GM19035 (cell line): ENCODE data around the gene PTGDR2.
"Not testable (repeated sequence)": the region's sequence is repeated elsewhere in the genome, so short reads cannot be mapped to it uniquely, and the experiment has no call there.

ENCODE experiments used
- ATAC-seq: cut with Tn5 transposase; IDR thresholded peaks from one replicate; pipeline ENCODE4 v1.9.1; 2021; ENCODE audit not compliant: unreplicated experiment

Gene PTGDR2

DNA sequence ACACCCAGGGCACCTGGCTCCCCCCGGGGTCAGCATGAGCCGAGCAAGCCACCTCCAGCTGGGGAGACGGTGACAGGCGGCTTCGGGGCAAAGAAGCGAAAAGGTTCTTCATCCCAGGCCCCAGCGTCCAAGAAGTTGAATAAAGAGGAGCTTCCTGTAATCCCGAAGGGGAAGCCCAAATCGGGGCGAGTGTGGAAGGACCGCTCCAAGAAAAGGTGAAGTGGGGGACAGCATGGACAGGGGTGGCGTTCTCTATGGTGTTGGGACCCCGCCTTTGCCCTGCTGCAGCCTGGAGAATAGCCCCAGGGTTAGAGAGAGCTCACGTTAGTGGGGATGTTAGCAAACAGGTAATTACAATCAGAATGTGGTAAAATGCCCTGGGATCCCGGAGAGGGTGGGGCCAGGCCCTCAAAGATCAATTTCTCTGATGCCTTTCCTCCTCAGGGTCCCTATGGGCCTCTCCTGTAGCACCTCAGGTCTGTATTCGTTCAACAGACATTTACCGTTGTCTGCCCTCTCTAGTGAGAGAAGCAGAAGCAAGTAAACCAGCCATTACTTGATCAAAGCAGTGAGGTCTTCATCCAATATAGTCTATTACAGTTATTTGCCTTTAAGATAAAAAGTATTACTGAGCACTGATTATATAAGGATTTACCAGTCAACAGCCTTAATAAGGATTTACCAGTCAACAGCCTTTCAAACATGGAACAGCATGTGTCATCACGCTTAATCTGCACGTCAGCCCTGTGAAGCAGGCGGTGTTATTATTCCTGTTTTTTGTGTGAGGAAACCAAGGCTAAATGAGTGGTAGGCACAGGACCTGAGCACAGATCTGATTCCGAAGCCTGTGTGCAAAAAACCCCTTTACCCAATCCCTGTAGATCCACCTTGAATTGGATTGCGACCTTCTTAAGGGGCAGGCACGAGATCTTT lies 12.8 kb downstream of the PTGDR2 start:
- no peak for ATAC-seq

DNA sequence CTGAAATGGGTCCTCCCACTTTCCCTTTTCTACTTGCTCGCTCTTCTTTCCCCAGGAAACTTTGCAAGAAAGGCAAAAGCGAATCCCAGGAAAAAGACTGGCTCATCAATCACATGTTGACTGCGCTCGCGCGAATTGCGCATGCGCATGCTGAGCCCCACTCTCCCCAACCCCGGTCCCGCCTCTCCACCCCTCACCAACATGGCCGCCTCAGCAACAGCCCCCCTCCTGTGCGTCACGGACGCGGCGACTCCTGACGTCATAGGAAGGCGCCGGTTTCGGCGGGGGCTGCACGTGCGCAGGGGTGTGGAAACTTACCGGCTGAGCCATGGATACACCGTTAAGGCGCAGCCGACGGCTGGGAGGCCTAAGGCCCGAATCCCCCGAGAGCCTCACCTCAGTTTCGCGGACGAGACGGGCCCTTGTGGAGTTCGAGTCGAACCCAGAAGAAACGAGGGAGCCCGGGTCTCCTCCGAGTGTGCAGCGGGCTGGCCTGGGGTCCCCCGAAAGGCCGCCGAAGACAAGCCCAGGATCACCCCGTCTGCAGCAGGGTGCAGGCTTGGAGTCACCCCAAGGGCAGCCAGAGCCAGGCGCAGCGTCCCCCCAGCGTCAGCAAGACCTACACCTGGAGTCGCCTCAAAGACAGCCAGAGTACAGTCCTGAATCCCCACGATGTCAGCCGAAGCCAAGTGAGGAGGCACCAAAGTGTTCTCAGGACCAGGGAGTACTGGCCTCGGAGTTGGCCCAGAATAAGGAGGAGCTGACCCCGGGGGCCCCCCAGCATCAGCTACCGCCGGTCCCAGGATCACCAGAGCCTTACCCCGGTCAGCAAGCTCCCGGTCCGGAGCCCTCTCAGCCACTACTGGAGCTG lies 13.7 kb downstream of the PTGDR2 start, which contains the start of gene CCDC86:
TSS of gene CCDC86 (plus strand) at position 317 of the 871 bp plus-strand sequence. CDS start at position 329, 12 bp downstream.
- peak; percentile 77 for ATAC-seq

DNA sequence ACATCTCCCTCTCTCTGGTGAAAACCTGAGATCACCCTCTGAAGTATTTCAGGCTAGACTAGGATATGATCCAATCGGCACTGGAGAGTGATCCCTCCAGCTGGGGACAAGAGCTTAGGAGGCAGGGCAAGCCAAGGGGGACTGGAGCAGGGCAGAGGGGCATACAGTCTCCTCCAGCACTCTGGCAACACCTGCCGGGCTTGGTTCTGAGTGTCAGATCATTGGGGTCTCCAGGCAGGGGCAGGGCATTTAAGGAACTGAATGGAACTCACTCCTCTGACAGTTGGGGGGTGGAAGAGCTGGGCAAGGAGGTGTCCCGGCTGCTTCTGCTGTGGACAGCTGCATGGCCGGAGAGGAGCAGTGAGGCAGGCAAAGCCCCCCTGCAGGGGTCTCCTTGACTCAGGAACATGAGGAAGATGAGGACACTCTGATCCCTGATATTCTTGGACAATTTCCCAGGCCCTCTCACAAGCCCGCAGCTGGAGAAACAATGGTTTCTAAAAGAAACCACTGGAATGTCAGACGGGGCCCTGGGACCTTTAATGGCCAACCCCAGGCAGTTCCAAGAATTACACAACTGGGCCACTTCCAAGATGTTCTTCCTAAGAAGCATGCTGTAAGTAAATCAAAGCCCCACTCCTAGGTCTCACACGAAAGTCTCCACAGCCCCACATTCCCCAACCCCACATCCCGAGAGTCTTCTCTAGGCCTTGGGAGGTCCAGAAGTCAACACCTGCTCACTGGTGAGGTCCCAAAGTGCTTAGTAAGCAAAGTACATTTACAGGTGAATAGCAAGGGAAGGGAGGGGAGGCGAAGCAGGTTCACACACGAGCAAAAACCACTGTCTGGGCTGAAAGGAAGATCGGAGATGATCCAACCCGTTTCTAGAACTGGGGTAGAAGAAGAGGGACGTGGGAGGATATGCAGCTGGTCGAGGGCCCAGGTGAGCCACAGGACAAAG lies 15.0 kb downstream of the PTGDR2 start:
- no peak for ATAC-seq

DNA sequence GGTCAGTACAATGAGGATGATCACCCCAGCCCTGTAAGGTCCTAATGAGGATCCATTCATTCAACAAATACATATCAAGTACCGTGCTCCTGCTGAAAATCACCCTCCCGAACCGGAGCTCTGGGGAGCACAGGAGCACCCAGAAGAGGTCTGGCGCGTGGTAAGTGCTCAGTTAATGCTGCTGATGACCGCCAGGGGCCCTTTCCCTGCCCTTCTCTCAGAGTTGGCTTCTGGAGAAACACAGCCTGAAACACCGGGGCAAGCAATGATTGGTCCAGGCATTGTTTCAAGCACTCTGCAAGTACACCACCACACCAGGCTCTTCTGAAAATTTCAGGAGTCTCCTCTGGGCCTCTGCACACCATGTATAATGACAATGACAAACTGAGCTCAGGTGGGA lies 17.6 kb downstream of the PTGDR2 start:
- ATAC-seq, result no peak

DNA sequence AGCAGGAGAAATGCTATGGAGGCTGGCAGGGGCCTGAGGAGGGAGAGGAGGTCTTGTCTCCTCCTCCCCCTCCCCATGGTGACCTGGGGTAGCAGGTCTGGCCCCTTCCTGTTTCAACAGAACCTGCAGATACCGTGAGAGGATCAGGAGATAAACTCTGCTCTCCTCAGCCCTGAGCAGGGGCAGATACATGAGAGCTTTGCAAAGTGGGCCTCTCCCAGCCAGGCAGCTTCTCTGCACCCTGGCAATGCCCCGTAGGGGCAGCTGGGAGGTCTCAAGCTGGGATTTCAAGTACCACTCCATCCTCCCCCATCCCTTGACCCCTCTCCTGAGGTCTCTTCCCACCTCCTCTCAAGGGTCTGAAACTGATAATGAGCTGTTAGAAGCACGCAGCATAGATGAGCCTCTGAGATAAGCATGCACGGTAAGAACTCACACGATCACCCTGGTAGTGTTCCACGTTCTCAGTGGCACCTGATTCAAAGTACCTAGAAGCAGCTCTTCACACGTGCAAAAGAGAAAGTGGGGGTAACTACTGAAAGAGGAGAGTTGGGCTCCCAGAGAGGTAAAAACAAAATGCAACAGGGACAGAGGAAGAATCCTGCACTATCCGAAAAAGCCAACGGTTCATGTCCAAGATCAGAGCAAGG lies 18.8 kb downstream of the PTGDR2 start:
- ATAC-seq, result no peak

DNA sequence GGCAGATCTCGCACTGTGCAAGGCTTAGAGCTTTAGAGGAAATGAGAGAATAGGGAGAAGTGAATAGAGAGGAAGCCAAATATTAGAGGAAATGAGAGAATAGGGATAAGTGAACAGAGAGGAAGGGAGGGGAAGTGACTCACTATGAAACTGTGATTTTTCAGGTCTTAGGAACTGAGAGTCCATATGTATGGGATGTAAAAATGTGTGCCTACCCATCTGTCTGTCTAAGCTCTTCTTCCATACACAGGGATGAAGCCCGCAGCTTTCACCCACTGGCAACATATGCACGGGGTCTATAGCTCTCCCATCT lies 20.3 kb downstream of the PTGDR2 start:
- ATAC-seq, result no peak

DNA sequence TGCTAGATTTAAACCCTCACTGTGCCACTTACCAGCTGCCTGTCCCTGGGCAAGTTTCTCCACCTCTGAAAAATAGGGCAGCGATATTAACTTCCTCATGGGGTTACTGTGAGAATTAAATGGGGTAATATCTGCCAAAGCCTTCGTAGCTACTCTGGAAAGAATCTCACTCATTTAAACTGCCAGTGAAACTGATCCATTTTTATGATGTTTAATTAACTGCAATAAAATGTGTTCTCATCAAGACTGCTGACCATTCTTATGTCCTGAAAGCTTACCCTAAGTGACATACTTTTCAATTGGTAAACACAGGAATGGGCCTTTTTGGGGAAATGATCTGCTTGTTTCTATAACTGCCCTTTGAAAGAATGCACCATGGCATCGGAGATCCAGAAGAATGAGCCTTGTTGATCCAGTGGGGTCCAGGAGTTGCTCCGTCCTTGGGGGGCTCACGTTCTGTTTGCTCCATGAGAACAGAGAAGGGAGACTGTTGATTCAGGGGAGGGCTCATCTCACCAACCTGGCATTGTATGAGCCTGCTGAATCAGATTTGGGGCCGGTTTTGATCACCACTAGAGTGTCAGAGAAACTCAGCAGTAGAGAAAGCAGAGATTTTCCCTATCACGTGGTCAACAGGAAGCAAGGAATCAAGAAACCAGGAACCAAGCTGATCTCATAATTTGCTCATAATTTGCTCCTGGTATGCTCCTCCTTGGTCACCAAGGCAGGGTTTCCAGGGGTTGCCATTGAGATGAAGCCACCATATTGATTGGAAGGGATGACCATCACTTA lies 20.8 kb downstream of the PTGDR2 start:
- ATAC-seq, result no peak

DNA sequence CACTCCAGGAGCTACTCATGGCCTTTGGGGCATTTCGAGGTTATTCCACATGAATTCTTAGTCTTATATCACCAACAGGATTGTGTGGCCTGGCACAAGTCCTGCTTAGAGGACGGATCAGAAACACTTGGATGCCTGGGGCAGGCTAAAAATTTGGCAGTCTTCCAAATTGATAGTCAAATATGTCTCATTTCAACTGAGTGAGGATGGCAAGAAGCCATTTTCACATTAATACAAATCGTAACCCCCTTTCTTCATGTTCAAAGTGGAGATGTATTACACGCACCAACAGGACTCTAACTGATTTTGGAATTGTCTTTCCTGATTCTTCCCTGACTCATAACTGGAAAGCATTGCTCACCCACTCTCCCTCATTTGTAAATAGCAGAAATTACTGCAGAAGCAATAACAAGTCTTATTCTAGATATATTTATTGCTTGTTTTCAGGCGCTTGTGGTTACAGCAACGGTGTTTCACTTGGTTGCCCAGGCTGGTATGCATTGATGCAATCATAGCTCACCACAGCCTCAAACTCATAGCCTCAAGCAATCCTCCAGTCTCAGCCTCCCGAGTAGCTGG lies 24.2 kb downstream of the PTGDR2 start:
- no peak for ATAC-seq

DNA sequence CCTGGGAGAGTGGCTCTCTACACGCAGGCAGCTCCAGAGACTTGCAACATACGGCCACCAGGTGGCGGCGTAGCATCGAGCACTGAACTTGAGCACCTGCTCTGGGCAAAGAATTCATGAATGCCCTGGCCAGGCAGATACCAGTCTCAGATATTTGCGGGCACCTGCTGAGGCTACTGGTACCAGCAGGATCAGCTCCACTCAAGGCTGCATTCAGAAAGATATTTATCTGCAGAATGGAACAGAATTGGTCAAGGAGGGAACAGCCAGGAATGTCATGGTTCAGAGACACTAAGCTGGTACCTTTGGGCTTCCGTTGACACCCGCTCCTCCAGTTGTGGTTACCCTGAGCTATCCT lies 24.6 kb downstream of the PTGDR2 start:
- ATAC-seq, result peak; percentile 67

DNA sequence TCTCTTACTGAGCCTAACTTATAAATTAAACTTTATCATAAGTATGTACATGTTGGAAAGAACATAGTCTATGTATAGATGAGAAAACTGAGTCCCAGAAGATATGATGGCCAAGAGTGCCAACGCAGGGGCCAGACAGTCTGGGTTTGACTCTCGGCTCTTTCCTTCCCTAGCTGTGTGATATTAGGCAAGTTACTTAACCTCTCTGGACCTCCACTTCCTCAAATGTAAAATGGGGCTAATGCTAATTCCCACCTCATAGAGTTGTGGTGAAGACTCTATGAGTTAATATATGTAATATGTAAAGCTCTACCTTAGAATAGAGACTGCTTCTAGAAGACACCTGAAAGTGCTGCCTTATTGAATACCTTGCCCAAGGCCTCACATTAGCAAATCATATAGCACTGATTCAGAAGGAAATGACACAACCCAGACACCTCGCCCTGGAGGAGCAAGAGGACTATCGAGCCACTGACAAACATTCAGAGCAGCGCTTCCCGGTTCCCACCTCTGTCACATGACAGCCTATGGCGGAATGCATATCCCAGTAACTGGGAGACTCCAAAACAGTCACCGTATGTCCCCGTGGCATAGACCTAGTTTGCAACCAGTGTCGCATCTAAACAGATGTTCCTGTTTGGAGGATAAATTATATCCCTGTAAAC lies 25.1 kb downstream of the PTGDR2 start:
- no peak for ATAC-seq

DNA sequence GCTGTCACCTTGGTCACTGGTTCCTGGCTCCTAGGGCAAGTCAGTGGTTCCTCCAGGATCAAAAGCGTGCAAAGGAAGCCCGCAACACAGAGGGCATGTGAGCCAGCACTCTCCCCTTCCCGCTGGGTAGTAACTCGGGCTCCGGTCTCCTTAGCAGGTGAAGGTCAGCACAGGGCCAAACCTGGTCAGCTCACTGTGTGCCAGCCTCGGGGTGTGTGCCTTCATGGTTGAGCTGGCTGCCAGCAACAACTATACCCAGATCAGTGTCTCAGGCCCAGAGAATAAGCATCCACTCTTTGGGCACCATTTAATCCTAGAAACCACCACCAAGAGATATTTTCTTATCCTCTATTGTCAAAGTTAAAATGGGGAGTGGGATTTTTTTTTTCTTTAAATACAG lies 30.0 kb downstream of the PTGDR2 start:
- ATAC-seq, result no peak

DNA sequence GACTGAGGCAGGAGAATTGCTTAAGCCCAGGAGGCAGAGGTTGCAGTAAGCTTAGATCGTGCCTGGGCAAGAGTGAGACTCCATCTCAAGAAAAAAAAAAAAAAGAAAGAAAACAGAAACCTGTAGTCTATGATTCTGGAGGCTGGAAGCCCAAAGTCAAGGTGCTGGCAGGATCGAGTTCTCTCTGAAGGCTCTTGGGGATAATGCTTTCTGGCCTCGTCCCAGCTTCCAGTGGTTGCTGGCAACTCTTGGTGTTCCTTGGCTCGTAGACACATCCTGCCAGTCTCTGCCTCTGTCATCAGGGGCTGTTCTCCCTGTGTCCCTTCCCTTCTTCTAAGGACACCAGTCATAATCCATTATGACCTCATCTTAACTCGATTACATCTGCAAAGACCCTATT lies 30.6 kb downstream of the PTGDR2 start:
- no peak for ATAC-seq

DNA sequence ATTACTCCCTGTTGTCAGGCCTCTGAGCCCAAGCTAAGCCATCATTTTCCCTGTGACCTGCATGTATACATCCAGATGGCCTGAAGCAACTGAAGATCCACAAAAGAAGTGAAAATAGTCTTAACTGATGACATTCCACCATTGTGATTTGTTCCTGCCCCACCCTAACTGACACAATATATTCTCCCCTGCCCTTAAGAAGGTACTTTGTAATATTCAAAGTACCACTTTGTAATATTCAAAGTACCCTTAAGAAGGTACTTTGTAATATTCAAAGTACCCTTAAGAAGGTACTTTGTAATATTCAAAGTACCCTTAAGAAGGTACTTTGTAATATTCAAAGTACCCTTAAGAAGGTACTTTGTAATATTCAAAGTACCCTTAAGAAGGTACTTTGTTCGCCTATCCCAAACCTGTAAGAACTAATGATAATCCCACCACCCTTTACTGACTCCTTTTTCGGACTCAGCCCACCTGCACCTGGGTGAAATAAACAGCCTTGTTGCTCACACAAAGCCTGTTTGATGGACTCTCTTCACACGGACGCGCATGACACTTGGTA lies 31.9 kb downstream of the PTGDR2 start:
- not testable (repeated sequence) for ATAC-seq

DNA sequence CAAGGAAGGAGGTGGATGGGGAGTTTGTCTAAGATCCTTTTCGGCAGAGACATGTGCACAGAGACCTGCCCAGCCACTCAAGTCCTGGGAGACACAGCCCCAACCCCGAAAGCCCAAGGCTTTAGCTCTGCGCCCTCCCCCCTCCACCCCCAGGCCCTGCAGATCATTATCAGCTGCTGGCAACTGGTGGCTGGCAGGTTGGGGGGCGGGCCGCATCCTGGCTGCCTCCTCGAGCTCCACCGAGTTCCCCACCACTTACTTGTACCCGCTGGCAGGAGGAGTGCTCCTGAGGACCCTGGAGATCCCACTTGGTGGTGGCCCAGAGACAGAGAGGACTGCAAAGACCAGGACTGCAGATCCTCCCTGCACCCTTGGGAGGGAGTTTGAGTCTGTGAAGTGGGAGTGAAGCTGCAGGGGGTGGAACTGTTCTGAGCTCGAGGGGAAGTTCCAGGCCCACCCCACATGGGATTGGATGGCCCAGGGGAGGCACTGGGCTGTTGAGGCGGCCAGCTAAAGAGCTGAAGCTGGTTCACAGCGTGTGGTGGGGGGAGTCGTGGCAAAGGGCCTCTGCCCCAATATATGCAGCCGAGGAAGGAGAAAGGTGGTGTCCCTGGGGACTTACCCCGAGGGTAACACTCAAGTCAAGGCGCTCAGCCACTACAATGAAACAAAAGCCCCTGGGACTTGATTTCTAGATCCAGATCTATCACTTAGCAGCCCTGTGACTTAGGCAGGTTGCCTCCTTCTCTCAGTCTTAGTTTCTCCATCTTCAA lies 33.7 kb downstream of the PTGDR2 start:
- no peak for ATAC-seq

DNA sequence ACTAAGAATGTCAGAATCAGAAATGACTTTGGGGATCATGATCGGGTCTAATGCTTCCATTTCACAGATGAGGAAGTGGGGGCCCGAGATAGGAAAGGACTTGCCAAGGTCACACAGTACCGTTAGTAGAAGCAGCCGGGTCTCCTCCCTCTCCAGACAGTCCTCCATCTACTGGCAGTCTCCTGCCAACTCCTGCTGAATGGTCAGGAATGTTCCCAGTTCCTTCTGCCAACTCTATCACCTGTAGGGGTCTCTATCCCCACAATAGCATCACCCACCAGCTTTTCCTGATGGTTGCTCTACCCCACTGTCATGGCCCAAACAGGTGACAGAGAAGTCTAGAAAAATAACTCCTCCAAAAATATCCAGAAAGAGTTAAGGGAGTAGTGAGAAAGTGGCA lies 37.7 kb downstream of the PTGDR2 start:
- no peak for ATAC-seq

DNA sequence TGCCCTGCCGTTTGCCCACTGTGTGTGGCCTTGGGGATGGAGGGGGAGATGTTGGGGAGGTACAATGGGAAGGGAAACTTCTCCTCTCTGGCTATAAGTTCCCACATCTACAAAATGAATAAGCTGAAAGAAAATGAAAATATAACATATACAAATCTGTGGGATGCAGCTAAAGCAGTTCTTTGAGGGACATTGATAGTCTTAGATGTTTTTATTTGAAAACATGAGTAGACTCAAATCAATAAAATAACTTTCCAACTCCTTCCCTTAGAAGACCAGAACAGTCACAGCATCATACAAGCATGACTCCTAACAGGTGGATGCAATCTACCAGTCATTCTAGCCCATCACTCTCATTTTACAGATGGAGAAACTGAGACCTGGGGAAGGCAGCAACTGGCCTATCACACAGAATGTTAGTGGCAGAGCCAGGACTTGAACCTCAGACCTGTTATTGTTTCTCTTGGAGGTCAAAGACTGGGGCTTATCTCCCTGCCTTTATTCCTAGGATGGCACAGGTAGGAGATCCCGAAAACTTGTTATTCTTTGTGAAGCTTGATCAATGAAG lies 39.1 kb downstream of the PTGDR2 start:
- ATAC-seq, result no peak

DNA sequence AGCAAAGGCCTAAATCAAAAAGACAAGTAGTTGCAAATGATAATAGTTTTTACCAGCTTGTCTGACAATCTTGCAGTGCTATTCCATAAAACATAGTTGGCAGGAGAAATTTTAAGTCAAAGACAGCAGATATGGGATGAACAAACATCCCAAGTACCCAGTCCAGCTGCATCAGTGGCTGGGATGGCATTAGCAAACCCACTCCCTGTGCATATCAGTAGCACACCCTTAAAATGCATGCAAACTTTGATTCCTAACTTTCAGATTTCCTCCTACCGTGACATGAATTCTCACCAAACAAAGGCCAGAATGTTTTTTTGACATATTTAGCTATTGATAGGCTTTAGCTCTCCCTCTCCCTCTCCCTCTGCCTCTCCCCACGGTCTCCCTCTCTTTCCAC lies 41.6 kb downstream of the PTGDR2 start:
- ATAC-seq, result no peak
